GM18951 (cell line): ENCODE measurements around the gene IRX6.

Experiments used
- POLR2A ChIP-seq: IDR thresholded peaks from 4 replicates; pipeline ENCODE4 v1.6.1; 2011; ENCODE audit warnings: mild to moderate bottlenecking; ENCODE audit not compliant: insufficient read length, insufficient read depth; ENCODE audit errors: extremely low read depth
- in situ Hi-C: fragments of 300-500 bp; cut with MboI; formaldehyde crosslinking; loops from one replicate; pipeline ENCODE4 v1.12.0; 2022; ENCODE audit warnings: low sequenced_read_pairs, mixed read lengths, inconsistent platforms; ENCODE audit not compliant: unreplicated experiment

The IRX6 gene

DNA sequence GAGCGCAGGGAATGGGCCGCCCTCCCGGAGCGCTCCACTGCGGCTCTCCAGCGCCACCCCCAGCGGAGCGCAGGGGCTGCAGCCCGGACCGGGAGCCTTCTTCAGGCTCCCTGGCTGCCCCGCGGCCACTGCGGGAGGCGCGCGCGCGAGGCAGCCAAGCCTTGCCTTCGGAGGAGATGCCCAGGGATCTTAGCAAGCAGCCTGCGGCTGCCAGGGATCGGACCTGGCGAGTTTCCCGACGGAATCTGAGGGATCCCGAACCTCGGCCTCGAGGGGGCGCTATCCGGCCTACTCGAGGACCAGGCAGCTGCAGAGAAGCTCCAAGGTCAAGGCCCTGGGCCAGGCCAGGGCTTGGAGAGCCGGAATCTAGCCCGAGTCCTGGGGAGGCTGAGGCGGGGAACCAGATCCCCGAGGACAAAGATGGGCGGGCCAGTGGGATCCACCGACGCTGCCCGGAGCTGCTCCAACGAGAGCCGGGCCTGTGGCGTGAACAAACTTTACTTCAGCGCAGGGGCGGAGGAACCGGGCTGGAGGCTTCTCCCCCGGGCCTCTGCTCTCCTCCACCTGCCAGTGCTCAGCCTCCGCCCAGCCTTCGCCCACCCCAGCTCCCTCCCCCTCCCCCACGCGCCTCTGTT is at the start of gene IRX6:
TSS of gene IRX6 (plus strand) at position 567 of the 635 bp plus-strand sequence. CDS start 889 bp downstream, outside the sequence.
- no peak for TF ChIP-seq POLR2A
- in situ Hi-C loops = no loop called here

- no peak for TF ChIP-seq POLR2A
- in situ Hi-C loops = no loop called here
These were observed 49.6 kb upstream of the IRX6 start for GRCh38 chr16:55274391-55274790.

- TF ChIP-seq POLR2A = no peak
- in situ Hi-C loops = no loop called here
These were observed 48.8 kb upstream of the IRX6 start for GRCh38 chr16:55275167-55275566.

- in situ Hi-C loops = no loop called here
These were observed 48.1 kb upstream of the IRX6 start for GRCh38 chr16:55275869-55276268.

GRCh38 chr16:55277536-55277935 is 46.5 kb upstream of the IRX6 start:
- TF ChIP-seq POLR2A = no peak
- in situ Hi-C loops = no loop called here

More at GRCh38 chr16:55275869-55276268, 48.1 kb upstream of the IRX6 start:
- no peak for TF ChIP-seq POLR2A

DNA sequence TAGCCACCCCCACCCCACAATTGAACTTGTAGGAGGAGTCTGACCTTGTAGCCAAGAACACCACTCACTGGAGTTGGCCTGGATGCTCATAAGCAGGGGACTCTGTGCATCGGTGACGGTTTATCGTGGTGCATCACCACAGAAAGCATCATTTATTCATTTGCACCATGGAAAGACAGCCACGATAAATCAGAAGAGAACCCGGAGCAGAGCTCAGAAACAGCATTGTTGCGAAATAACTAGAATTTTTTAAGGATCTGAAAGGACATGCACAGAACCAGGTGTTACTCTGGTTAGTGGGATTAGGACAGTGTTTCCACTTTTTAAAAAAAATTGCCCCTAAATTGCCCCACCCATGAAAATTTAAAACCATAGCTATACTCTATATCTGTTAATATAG is 44.4 kb upstream of the IRX6 start:
- in situ Hi-C loops = no loop called here
- no peak for TF ChIP-seq POLR2A

DNA sequence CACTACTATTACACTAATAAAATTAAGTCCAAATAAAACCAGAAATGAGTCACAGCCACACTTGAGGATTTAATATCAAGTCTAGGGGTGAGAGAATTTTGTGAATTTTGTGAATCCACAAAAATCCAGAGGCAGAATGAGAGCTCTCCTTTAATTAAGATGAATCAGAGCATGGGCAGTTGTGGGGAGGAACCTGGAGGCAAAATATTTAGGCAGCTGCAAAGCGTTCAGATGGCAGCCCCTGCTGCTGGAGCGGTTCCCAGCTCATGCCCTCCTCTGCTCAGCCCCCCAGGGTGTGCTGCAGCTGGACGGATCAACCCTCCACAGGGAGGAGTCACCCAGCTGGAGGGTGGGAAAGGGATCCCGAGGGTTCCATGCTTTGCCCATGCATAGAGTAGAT is 43.4 kb upstream of the IRX6 start:
- in situ Hi-C loops = no loop called here
- no peak for TF ChIP-seq POLR2A

DNA sequence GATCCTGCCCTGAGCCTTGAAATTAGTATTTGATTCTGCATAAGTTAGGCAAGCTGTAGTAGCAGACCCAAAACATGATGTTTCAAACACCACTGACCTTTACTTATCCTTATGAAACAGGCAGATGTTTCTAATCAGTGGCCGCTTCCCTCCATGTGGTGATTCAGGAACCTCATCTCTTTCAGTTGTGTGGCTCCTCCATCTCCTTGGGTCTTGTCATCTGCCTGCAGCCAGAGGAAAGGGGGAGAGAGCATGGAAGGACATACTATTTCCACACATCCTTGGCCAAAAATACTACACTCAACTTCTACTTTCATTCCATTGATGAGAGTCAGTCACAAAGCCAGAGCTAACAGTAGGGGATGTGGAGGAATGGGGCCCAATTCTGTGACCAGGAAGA is 41.6 kb upstream of the IRX6 start:
- in situ Hi-C loops = no loop called here

DNA sequence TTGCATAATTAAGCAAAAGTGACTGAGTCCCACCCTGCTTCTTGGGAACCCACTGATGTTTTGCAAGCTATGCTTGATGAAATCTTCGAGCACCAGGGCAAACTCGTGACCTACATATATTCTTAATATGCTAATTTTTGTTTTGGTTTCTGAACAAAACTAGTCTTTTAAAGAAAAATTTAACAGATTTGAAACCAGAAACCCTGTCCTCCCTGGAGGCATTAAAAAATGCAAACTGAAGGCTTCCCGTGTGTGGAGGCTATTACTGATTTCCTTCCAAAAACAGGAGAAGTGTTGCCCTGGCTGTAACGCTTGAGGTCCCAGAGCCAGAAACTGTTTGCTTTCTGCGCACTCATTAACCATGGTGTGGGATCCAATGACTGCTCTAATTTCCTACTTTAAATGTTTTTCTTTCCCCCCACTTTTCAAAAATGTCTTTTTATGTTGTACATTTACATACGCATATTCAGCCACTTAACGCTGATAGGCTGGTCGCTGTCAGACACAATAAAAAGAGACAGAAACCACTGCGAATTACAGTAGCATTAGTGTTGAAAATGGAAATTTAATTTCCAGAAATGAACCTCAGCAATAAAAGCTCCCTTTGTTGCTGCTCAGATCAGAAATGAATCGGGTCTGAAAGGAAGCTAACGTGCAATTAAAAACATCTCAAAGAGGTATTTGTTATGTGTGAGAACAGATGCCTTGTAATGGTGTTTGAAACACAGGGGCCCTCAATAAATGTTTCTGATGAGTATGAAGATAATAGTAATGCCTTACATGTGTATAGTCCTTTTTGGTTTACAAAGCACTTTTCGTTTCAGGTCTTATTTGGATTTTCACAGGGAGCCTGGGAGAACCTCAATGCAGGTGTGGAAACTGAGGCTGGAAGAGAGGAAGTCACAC is 39.9 kb upstream of the IRX6 start:
- TF ChIP-seq POLR2A = no peak
- in situ Hi-C loops = no loop called here

More for the DNA sequence above, 41.6 kb upstream of the IRX6 start:
- no peak for TF ChIP-seq POLR2A

DNA sequence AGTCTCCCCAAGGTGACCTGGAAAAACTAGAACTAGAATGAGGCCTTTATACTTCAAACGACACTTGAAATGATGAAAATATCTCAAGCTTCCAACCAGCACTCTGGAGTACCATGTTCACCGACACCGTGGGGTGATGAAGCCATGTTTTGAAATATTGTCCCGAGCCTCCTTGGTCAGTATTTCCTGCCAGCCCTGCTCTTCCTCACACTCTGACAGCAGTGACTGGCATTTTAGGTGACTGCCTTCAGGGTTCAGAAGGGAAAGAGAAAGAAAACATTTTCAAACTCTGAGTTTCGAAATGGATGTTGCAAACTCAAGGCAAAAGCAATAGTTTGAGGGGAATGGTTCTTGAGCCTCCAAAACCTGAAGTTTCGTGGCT is 39.3 kb upstream of the IRX6 start:
- TF ChIP-seq POLR2A = no peak
- in situ Hi-C loops = no loop called here

- in situ Hi-C loops = no loop called here
- no peak for TF ChIP-seq POLR2A
These were observed 38.4 kb upstream of the IRX6 start for GRCh38 chr16:55285586-55285985.

- in situ Hi-C loops = no loop called here
- no peak for TF ChIP-seq POLR2A
These were observed 34.6 kb upstream of the IRX6 start for GRCh38 chr16:55289353-55289752.

DNA sequence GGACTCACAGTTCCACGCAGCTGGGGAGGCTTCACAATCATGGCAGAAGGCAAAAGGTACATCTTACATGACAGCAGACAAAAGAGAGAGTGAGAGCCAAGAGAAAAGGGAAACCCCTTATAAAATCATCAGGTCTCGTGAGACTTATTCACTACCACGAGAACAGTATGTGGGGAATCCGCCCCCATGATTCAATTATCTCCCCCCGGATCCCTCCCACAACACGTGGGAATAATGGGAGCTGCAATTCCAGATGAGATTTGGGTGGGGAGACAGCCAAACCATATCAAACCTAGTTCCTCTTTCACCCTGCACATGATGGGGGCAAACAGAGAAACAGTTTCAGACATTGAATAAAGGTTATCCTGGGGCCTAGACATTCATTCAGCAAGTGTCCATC is 32.2 kb upstream of the IRX6 start:
- in situ Hi-C loops = no loop called here
- TF ChIP-seq POLR2A = no peak

DNA sequence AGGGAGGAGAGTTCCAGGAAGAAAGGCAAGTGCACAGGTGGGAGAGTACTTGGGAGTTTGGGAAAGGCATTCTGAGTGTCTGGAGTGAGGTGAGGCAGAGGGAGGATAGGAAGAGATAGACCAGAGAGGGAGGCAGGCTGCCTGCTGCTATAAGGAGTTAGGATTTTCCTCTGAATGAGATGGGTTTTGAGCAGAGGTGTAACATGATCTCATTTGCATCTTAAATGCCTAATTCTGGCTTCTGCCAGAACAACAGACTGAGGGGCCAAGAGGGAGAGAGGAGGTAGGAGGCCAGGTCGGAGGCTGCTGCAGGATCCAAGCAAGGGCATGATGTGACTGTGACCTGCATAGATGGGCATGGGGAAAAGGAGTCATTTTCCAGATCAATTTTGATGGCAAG is 31.5 kb upstream of the IRX6 start:
- no peak for TF ChIP-seq POLR2A
- in situ Hi-C loops = no loop called here
